Activated T-helper 1 cell treated with Interleukin-2 at 50 U/mL for 16 hours (primary cell): ENCODE measurements around the gene DIP2C.
"Not testable (repeated sequence)": the region's sequence is repeated elsewhere in the genome, so short reads cannot be mapped to it uniquely, and the experiment has no call there.

Experiments used
- DNase-seq: peaks from one replicate; pipeline ENCODE4 v3.0.0-alpha.2; 2020; ENCODE audit warnings: low read depth

DIP2C gene

DNA sequence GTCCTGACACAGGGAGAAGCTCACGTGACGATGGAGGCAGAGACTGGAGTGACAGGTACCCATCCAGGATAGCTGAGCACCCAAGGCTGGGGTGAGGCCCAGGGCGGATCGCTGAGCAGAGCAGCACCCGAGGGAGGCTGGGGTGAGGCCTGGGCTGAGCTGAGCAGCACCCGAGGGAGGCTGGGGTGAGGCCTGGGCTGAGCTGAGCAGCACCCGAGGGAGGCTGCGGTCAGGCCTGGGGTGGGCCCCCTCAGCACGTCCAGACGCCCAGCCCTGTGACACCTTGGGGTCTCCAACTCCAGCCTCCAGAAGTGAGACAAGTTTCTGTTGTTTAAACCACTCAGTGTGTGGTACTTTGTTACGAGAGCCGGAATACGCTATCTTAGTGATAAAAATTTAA lies 318.0 kb downstream of the DIP2C start:
- DNase-seq: no peak

DNA sequence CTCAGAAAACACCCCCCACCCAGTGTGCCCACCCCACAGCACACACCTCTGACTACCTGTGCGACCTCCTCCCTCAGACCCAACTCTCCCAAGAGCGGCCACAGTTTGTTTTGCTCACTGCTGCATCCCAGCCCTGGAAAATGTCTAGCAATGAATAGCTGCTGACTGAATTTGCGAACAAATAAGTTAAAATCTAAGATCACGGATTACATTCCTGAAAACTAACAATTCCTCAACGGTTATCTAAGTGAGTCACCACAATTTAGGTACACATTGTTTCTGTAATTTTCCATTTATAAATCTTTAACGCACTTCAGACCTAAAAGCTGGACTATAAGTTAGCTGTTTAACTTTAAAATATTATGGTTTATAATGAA lies 319.0 kb downstream of the DIP2C start:
- no peak for DNase-seq

DNA sequence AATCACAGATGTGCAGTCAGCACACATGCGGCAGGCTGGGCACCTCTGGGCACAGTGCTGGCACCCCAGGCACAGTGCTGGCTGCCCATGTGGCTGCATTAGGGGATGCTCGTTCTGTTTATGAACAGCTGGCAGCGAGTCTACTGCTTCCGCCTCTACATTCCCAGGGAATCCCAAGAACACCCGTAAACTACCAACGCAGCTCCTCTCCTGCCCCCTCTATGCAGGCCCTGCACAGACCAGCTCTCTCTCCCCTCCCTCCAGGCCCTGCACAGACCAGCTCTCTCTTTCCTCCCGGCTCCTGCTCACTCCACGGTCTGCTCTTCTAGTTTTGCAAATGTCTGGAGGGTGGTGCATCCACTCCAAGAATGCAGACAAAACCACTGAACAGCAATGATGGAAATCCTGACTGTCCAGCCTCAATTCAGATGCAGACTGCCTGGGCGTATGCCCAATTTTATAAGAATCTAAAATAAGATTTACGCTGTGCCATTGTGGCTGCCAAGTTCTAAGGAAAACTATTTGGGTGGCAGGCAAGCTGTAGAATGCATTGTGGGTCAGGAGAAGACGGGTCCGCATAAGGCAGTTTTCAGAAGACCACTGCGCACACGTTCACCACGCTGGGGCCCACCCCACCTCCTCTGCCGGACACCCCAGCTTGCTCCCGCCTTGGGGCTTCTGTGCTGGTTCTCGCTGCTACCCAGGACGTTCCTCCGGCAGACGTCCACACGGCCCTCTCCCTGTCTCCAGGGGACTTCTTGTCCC lies 319.6 kb downstream of the DIP2C start:
- no peak for DNase-seq

DNA sequence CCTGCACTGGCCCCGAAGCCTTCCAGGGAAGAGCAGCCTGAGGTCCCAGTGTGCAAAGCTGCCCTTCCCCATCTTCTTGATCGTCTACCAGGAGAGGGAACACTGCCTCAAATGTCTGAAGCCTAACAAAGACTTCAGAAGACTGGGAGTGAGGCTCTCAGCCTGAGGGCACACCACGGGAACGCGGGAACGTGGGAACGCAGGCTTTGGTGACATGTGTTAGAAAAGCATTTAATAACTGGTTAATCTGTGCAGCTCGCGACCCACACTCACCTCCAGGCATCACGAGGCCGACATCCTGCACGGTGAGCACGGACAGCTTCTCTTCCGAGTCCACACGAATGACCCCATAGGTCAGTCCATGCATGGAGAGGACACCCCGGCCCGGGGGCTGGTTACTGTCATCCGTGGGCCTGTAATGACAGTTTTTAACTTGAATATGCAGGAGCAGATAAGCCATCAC lies 320.2 kb downstream of the DIP2C start:
- DNase-seq: no peak

DNA sequence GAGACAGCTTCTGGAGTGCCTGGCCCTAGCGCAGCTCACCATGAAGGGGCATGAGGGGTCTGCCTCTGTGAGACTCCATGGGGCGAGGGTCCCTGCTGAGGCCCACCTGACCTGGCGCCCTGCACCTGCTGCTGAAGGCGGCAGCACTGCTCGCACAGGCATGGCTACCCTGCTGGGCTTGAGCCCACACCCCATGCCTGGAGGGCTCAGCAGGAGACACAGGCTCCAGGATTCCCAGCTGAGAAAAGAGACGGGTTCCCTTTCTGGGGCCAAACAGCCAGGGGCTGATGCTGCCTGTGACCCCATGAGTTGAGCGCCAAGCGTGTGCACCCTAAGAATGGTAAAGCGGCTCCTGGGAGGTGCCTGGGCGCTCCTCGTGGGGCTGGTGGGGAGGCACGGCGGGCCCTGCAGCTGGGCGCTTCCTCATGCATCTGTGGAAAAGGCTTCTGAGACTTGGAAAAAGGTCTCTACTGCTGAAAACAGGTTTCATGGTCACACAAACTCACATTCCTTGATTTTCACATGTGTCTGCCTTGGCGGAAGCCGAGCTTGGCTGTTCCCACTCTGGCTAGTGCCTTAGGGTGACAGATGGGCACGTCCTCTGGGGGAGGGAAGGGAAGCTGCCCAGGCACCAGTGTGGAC lies 320.8 kb downstream of the DIP2C start:
- no peak for DNase-seq

DNA sequence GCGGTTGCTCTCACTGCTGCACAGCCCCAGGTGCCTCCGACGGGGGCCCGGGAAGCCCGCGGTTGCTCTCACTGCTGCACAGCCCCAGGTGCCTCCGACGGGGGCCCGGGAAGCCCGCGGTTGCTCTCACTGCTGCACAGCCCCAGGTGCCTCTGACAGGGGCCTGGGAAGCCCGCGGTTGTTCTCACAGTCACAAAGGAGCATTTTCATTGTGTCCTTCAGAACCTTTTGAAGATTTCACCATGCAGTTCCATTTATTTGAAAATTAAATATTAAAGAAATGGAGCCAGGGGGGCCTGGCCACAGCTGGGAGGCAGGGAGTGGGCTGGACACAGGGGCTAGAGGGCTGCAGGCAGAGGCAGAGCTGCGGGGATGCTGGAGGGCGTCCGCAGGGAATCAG lies 321.4 kb downstream of the DIP2C start:
- not testable (repeated sequence) for DNase-seq

DNA sequence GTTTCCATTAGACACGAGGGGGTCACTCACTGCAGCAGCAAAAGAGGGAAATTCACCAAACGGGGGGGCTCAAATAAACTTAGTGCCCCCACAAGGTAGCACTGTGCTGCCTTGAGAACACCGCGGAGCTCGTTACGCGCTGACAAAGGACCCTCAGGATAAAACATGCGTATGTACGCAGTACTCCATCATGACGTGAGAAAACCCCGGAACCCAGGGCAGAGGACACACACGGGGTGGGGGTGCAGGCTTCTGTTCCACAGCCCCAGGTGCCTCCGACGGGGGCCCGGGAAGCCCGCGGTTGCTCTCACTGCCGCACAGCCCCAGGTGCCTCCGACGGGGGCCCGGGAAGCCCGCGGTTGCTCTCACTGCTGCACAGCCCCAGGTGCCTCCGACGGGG lies 321.8 kb downstream of the DIP2C start:
- DNase-seq: no peak

DNA sequence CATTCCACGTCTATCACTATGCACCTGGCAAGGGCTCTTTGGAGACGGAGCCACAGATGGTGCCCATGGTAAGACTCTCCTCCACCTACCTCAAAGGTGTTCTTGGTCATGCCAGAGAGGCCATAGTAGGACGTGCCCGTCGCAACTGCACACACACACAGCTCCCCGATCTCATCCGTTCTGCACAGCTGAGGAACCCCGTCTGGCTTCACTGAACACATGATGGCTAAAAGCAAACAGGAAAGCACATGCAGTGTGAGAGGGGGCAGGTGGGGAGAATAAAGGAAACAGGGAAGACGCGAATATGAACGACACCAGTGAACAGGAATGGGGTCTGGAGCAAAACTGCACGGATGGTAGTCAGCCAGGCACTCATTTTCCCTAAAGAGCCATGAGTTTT lies 323.3 kb downstream of the DIP2C start:
- DNase-seq: no peak

DNA sequence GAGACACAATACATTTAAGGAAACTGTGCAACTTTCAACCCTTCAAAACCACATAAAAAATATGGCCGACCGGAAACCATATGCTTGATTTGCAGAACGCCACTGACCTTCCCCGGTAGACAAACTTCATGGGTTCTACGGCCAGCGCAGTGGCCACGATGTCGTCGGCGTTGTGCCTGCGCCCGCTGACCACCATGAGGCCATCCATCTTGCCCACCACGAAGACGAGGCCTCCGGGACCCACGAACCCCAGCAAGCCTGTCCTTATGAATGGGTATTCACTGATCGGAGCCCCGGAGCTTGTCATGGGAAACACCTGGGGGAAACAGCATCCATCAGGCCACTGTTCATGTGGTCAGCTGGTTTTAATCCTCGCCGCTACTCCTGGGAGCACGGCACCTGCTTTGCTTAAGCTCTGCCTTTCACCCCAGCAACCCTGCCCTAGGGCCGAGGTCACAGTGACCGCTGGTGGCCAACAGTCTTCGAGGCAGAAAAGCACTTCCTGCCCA lies 325.1 kb downstream of the DIP2C start:
- no peak for DNase-seq

DNA sequence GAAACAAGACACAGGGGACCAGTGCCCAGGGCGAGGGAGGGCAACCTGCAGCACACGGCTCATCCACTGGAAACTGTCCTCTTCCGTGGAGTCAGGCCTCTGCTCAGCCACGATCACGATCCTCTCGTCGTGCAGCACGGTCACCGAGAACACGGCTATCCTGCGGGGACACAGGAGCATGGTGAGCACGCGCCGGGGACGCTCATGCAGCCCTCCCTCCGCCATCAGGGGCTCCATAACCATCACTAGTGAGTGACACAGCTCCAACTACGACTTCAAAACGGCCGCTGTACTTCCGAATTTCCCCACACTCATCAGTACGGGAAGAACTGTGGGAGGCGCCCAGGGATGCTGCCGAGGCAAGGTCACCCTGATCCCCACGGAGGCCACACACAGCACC lies 326.3 kb downstream of the DIP2C start:
- no peak for DNase-seq

DNA sequence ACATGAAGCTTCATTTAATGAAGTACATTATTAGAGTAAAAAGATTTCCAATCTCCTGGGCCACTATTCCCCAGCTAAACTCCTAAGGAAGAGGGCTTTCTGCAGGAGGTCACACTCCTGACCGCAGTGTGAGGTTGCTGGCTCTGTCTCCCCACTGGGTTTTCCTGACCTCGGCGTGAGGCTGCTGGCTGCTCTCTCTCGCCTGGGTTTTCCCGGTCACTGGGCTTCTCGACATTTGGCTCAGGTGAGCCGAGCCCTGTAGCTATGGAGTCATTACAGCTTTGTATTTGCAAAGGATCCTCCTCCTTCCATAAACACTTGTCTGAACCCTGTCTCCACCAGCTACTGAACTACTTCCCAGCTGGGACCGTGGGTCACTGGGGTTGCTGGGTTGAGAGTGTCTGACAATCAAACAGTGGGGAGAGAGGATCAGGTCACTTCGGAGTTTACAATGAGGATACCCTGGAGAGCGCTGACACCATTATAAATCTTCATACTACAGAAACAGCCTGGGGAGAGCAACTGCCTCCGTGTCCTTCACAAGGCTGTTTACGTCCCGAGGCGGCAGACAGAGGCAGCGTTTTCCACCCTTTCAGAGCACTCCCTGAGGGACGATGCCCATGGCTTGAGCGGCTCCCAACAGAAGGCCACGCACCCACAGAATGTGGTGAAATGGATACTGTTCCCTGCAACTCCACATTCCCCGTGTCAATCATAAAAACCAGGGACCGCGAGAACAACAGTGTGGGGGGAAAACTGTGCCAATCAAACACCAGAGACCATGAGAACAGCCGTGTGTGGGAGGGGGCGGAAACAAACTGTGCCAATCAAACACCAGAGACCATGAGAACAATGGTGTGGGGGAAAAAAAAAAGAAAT lies 328.0 kb downstream of the DIP2C start:
- no peak for DNase-seq

DNA sequence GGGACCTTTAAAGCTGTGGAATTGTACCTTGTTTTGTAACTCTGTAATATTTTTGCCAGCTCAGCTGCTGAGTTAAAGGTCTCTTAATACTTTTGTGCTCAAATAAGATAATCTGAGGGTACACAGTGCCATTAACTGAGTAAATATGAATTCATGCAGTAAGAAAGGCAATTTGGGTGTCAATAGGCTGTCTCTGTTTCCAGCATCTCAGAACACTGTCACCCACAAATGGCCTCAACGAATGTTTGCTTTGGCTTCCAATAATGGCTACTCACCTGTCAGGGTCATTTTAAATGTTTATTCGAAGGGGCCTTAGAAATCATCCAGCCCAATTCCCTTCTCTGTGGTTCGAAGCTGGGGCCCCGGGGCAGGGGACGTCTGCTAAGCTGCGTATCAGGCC lies 328.8 kb downstream of the DIP2C start:
- no peak for DNase-seq

DNA sequence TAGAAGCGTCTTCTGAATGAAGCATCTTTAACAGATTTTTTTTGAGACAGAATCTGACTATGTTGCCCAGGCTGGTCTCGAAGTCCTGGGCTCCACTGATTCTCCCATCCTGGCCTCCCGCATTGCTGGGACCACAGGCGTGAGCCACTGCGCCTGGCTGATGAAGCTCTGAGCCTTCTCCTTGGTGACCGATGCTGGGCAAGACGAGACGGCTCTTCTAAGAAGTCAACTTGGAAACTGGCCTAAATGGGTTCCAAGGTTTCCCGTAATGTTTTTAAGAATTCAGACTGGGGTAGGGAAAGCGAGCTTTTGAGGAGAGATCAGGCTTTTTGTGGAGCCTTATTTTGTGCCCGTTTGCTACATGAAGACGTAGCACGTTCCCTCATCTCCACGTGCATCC lies 329.7 kb downstream of the DIP2C start:
- DNase-seq: no peak

DNA sequence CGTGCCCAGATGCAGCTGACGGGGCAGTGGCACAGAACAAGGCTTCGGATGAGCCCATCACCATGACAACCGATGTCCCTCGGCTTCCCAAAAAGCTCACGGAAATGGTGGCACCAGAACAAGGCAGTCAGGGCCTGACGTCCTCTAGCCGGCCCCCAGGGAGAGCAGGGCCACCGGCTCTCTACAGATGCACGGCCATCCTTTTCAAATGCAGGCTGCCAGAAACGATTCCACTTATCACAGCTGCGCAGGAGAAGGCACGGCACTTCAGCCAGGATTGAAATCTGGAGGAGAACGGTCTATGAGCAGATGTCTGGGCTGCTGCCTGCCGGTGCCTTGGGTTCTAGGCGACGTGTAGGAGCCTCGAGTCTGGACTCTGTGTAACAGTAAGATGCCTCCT lies 330.4 kb downstream of the DIP2C start:
- no peak for DNase-seq

DNA sequence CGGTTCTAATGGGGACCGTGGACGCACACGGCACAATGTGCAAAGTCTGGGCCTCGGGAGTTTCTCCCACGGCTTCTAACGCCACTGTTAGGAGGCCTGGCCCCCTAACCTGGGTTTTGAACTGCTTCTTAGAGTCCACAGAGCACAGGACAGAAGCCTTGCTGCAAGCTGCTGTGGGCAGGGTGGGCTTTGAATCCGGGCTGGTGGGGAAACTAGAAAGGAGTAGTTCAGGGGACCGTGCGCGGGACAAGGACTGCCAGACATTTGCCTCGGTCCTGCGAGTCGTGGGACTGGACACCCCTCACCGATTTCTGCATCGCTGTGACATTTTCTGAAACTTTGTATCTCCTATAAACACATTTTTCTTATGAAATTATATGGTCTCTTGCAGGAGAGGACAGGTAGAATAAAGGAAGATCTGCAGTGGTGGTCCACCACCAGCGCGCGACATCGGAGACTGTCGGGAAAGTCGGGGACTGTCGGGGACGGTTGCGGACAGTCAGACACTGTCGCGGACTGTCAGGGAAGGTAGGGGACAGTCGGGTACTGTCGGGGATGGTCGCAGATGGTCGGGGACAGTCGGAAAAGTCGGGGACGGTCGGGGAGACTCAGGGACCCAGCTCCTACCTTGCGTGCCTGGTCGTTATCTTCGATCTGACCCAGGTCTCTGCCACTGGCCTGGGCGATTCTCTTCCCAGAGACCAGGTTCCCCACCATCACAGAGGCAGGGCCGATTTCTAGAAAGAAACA lies 332.1 kb downstream of the DIP2C start:
- no peak for DNase-seq

DNA sequence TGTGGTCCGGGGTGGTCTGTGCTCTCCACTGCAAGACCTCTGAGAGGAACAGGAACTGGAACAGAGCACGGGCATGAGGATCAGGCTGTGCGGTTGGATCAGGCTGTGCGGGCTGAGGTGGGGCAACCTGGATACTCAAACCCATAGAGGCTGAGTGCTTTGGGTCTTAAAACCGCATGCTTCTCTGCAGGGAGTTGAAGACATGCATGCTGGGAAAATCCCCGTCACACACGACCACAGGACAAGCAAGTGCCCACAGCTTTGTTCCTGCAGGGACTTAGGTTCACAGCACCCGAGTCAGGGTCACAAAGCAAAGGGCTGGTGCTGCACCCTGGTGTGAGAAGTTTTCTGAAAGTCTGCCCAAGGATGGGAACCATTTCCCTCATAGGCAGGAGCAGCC lies 333.0 kb downstream of the DIP2C start:
- DNase-seq: no peak

DNA sequence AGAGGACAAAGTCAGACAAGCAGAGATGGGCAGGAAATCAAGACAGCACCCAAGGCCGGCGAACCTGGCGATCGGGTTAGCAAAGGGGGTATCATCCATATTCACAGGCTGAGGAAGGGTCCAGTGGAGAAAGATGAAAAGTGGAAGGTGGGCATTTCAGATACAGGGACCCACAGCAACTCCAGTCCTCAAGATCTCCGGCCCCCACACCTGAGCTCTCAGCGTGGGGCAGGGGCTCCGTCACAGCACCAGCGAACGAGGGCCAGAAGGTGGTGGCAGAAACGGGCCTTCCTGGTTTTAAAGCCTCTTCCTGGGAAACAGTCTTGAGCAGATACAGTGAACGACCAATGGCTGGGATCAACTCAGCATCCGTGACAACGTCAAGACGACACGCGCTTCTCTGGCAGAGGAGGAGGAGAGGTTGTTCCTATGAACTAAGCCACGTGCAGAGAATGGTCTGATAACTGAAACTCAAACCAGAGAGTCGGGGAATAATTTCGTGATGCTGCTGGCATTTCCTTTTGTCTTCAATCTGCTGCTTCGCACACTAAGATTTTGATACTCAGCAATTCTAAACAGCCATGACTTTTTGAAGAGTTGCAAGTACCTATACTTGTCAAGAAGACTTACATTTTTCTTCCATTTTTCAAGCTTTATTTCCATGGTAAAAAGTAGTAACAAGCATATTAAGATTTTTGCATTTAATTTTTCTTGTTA lies 334.4 kb downstream of the DIP2C start:
- no peak for DNase-seq

DNA sequence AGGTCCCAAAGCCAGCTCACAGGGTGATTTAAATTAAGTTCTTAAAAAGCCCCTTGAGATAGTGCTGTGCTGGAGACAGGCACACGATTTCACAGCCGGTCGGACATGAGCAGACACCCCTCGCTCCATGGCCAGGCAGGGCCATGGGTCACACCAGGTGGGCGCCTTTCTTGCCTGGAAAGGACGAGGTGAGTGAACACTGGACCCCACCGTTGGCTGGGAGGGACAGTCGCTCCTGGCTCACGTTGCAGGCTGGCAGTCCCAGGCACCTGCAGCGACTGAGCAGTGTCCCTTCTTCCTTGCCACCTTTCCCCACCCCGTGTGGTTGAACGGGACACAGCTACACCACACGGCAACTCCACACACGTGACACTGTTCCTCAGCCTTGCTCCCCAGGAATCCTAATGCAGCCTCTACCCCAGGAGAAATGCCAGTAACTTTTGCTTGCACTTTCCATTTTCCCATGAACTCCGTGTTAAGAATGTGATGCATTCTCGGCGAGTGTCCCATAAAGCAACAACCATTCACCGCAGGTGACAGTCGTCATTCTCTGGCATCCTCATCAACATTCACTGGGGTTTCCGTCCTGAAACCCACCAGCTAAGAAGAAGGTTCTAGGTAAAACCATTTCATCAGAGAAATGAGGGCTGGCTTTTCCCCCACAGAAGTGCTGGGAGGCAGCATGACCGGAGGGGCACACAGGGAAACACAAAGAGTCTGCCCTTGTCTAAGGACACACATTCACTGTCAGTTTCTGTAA lies 336.8 kb downstream of the DIP2C start:
- DNase-seq: no peak

DNA sequence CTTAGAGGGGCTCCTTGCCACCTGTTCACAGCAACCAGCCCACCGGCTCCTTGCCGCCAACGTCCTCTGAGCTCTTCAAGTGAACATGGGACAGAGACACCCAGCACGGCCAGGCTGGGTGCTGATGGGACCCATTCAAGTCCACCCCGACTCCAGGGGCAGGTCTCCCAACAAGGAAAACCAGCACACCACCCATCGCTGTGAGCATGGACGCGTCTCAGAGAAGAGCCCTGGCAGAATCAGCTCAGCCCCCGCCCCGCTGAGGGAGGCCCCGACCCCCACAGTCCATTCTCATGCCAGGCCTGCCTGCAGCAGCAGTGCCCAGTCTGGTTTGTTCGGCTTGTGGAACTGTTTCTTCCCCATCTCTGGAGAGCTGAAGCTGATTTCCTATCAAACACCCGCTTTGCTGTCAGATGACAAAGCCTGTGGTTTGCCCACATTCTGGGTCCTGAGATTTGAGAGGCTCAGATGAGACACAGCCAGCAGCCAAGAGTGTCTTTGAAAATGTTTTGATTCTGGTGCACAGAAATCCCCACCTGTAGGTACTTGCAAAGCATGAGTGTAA lies 337.6 kb downstream of the DIP2C start:
- no peak for DNase-seq

DNA sequence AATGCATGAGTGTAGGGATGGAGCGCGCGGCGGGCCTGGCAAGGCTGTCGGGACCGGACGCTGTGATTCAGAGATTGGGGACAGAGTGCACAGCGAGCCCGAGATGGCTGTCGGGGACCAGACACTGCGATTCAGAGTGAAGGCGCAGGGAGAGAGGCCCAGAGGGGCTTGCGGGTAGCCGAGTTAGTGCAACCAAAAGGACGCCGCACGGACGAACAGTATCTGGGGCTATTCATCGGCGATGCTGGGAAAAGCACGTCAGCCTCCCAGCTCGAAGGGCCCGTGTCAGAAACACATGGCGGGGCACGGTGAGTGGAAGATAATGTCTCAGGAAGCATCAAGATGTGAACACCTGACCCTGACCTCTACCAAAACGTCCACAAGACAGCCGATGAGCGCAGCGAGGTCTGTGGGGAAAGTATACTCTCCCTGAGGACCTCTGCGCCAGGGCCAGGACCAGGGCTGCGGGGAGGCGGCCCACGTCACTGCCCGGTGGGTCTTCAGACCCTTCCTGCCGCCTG lies 338.4 kb downstream of the DIP2C start:
- no peak for DNase-seq
